K562 (cell line): Measurements from ENCODE around the gene SORCS1. TPM values are rescaled to one million over a fixed set of nuclear protein-coding genes. Genes with fewer than 3 reads are reported as not detected.
A peak's percentile ranks its signal among the peaks of the same experiment; 100 is the strongest.

Experiments used
- CBFA2T2 ChIP-seq: fragments of 450-650 bp; conservative IDR thresholded peaks from 2 replicates; pipeline ENCODE4 v1.6.1; 2017; ENCODE audit warnings: mild to moderate bottlenecking
- CBX3 ChIP-seq, 2 experiments: IDR thresholded peaks; 1 replicate in 1 of 2; 2 replicates in 1 of 2; pipeline ENCODE4 v1.6.1; 2012; ENCODE audit warnings: inconsistent platforms in 2 of 2, low read length in 2 of 2, borderline replicate concordance in 1 of 2, control low read depth in 1 of 2
- CTBP1 ChIP-seq: fragments of 450-650 bp; IDR thresholded peaks from 2 replicates; pipeline ENCODE4 v1.6.1; 2016; ENCODE audit warnings: borderline replicate concordance
- DPF2 ChIP-seq: fragments of 450-650 bp; IDR thresholded peaks from 2 replicates; pipeline ENCODE4 v1.6.1; 2016
- ILF3 ChIP-seq: fragments of 450-650 bp; IDR thresholded peaks from 2 replicates; pipeline ENCODE4 v1.6.1; 2018; ENCODE audit warnings: antibody characterized with exemption, mild to moderate bottlenecking, moderate library complexity, borderline replicate concordance
- KDM2B ChIP-seq: fragments of 250-450 bp; sonication (Bioruptor Pico); IDR thresholded peaks from 2 replicates; pipeline ENCODE4 v1.8.0; 2021; ENCODE audit warnings: mild to moderate bottlenecking, moderate library complexity
- KLF13 ChIP-seq: fragments of 450-650 bp; IDR thresholded peaks from 2 replicates; pipeline ENCODE4 v1.6.1; 2016; ENCODE audit warnings: missing genetic modification characterization, low read depth, mild to moderate bottlenecking, missing compliant biosample characterization, moderate library complexity, borderline replicate concordance
- MAFF ChIP-seq: IDR thresholded peaks from 2 replicates; pipeline ENCODE4 v1.6.1; 2012; ENCODE audit warnings: low read length, improper control_type of control experiment
- MCM5 ChIP-seq: fragments of 450-650 bp; IDR thresholded peaks from 2 replicates; pipeline ENCODE4 v1.6.1; 2016; ENCODE audit warnings: low read depth
- MTA1 ChIP-seq: fragments of 450-650 bp; IDR thresholded peaks from 2 replicates; pipeline ENCODE4 v1.6.1; 2017; ENCODE audit warnings: borderline replicate concordance
- MTA3 ChIP-seq: fragments of 450-650 bp; formaldehyde crosslinking; IDR thresholded peaks from 2 replicates; pipeline ENCODE4 v1.6.1; 2017; ENCODE audit warnings: mild to moderate bottlenecking, borderline replicate concordance
- NFIC ChIP-seq: fragments of 450-650 bp; IDR thresholded peaks from 2 replicates; pipeline ENCODE4 v1.6.1; 2017; ENCODE audit warnings: mild to moderate bottlenecking, inconsistent platforms
- PHF20 ChIP-seq: fragments of 450-650 bp; IDR thresholded peaks from 2 replicates; pipeline ENCODE4 v1.6.1; 2018; ENCODE audit not compliant: partially characterized antibody
- RCOR1 ChIP-seq, 2 experiments: IDR thresholded peaks; 2 replicates each; pipeline ENCODE4 v1.6.1; 2012; ENCODE audit warnings: low read depth in 2 of 2, low read length in 2 of 2, borderline replicate concordance in 1 of 2, improper control_type of control experiment in 1 of 2
- TEAD4 ChIP-seq, 2 experiments: sonication (generic) in 1 of 2; formaldehyde crosslinking in 1 of 2; IDR thresholded peaks; 2 replicates each; pipeline versions ENCODE4 v1.6.1 to v1.8.0; 2012 to 2022; ENCODE audit warnings: borderline replicate concordance in 1 of 2, inconsistent platforms in 1 of 2, low read length in 1 of 2, mild to moderate bottlenecking in 1 of 2, missing genetic modification reagents in 1 of 2
- TRIM28 ChIP-seq: fragments of 450-650 bp; IDR thresholded peaks from 2 replicates; pipeline ENCODE4 v1.6.1; 2017
- TSC22D4 ChIP-seq: fragments of 450-650 bp; IDR thresholded peaks from 2 replicates; pipeline ENCODE4 v1.6.1; 2016; ENCODE audit warnings: missing genetic modification characterization, missing biosample characterization, control low read depth
- ZNF121 ChIP-seq: sonication (generic); formaldehyde crosslinking; conservative IDR thresholded peaks from 2 replicates; pipeline ENCODE4 v1.8.0; 2022; ENCODE audit warnings: missing genetic modification reagents
- ZNF253 ChIP-seq: fragments of 250-450 bp; sonication (Bioruptor Pico); conservative IDR thresholded peaks from 2 replicates; pipeline ENCODE4 v1.6.1; 2021; ENCODE audit warnings: mild to moderate bottlenecking
- ZNF586 ChIP-seq: fragments of 450-650 bp; formaldehyde crosslinking; conservative IDR thresholded peaks from 2 replicates; pipeline ENCODE4 v1.4.0; 2020; ENCODE audit warnings: mild to moderate bottlenecking, moderate library complexity
- ZNF589 ChIP-seq: fragments of 200-800 bp; sonication (Bioruptor generic); IDR thresholded peaks from 2 replicates; pipeline ENCODE4 v1.6.1; 2016; ENCODE audit warnings: low read depth, missing genetic modification characterization, missing compliant biosample characterization
- ZNF696 ChIP-seq: fragments of 250-450 bp; sonication (Bioruptor Pico); conservative IDR thresholded peaks from 2 replicates; pipeline ENCODE4 v1.4.0; 2020; ENCODE audit warnings: mild to moderate bottlenecking, moderate library complexity
- ZSCAN29 ChIP-seq: fragments of 450-650 bp; IDR thresholded peaks from 2 replicates; pipeline ENCODE4 v1.6.1; 2017
- polyA plus RNA-seq, 8 experiments: library from polyadenylated mRNA; depleted of rRNA in 4 of 8; stranded (reverse) in 5 of 8; unstranded in 3 of 8; fragments of >200 nt; fragmentation: Nextera tagmentation in 2 of 8; fragmentation: Illumina TruSeq in 1 of 8; extraction: Ambion mirVana in 2 of 8; extraction: Trizol in 1 of 8; gene quantifications; 2 replicates each; pipeline versions ENCODE4 v1.2.1 to v1.2.3, GENCODE V29; 2011 to 2014; ENCODE audit warnings: inconsistent platforms in 1 of 8, missing spikeins in 1 of 8
- total RNA-seq, 7 experiments: library from RNA; depleted of rRNA in 6 of 7; stranded (reverse); fragments of >200 nt in 6 of 7; fragmentation: Illumina TruSeq in 2 of 7; extraction: Trizol in 2 of 7; gene quantifications; 2 replicates each; pipeline versions ENCODE4 v1.2.1 to v1.2.3, GENCODE V29; 2011 to 2021; ENCODE audit warnings: low replicate concordance in 1 of 7
- TF ChIP-seq, protein P1 (sequence below): sonication (generic); formaldehyde crosslinking; IDR thresholded peaks from 2 replicates; pipeline ENCODE4 v1.9.0; 2022; ENCODE audit warnings: mild to moderate bottlenecking, missing genetic modification reagents
- TF ChIP-seq, protein P2 (sequence below): fragments of 250-450 bp; sonication (Bioruptor Pico); IDR thresholded peaks from 2 replicates; pipeline ENCODE4 v1.8.0; 2021; ENCODE audit warnings: moderate library complexity, mild to moderate bottlenecking, inconsistent platforms
- TF ChIP-seq, protein P3 (sequence below): fragments of 250-450 bp; sonication (Bioruptor Pico); IDR thresholded peaks from 2 replicates; pipeline ENCODE4 v1.8.0; 2022; ENCODE audit warnings: inconsistent platforms
- TF ChIP-seq, protein P4 (sequence below), 3 experiments: fragments of 200-800 bp in 1 of 3; sonication (Bioruptor generic) in 1 of 3; sonication (generic) in 1 of 3; formaldehyde crosslinking in 1 of 3; IDR thresholded peaks; 2 replicates each; pipeline versions ENCODE4 v1.6.1 to v1.8.0; 2016 to 2022; ENCODE audit warnings: mild to moderate bottlenecking in 2 of 3, missing compliant biosample characterization in 2 of 3, missing genetic modification characterization in 2 of 3, missing genetic modification reagents in 1 of 3

SORCS1 gene
- total and polyA plus RNA-seq, 9 of the 15 experiments (the other 6 are each of a cell fraction or from before 2014, with no cell fraction given): 1.5 to 3.9 (median 2.7) TPM

DNA sequence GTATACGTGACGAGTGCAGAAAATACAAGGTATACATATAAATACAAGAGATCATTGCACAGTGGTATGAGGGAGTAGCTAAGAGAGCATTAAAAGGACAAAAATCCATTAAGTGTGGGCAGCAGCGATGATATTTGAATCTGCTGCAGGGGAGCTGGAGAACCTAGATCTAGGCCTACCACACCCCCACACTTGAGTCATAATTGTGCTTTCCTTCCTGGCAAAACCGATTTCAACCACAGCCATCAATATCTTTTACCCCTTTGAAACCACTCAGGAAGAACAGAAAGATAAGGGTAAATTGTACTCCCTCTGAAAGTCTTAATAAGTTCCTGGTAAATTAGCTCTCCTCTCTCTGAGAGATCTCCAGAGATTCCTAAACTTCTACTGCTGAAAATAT, 345.0 kb downstream of the SORCS1 start (continued):
- TF ChIP-seq, protein P1, sequence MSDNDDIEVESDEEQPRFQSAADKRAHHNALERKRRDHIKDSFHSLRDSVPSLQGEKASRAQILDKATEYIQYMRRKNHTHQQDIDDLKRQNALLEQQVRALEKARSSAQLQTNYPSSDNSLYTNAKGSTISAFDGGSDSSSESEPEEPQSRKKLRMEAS: no peak
- TF ChIP-seq PHF20 (no peak), NFIC (no peak), MTA1 (no peak), TEAD4 (IDR thresholded peaks at IDR 0.05; ENCODE audit: low read length) (peak; percentile 53; the same call in 1 of the 2 replicates), TEAD4 (CRISPR knock-in tag; IDR thresholded peaks at IDR 0.05; ENCODE audit: borderline replicate concordance) (no peak), TRIM28 (no peak), ZNF696 (no peak), MCM5 (no peak), ZNF253 (CRISPR knock-in tag) (no peak), ZNF589 (CRISPR knock-in tag) (no peak), CBFA2T2 (peak; percentile 49; the same call in 1 of the 2 replicates), ZNF121 (CRISPR knock-in tag) (no peak), CBX3 (IDR thresholded peaks at IDR 0.05; ENCODE audit: borderline replicate concordance in 1 of 2, low read length in 2 of 2) (no peak), MAFF (no peak), ILF3 (no peak), KLF13 (tag) (no peak), RCOR1 (IDR thresholded peaks at IDR 0.05; ENCODE audit: borderline replicate concordance in 1 of 2, low read depth in 2 of 2, low read length in 2 of 2) (peak in 1 of 2 experiments; percentile 38; a peak in 1 of 4 replicates), TSC22D4 (tag) (no peak), ZSCAN29 (no peak), MTA3 (no peak), KDM2B (CRISPR knock-in tag) (no peak), CTBP1 (no peak), DPF2 (peak; percentile 27; the same call in 1 of the 2 replicates), ZNF586 (no peak)
- TF ChIP-seq, protein P2, sequence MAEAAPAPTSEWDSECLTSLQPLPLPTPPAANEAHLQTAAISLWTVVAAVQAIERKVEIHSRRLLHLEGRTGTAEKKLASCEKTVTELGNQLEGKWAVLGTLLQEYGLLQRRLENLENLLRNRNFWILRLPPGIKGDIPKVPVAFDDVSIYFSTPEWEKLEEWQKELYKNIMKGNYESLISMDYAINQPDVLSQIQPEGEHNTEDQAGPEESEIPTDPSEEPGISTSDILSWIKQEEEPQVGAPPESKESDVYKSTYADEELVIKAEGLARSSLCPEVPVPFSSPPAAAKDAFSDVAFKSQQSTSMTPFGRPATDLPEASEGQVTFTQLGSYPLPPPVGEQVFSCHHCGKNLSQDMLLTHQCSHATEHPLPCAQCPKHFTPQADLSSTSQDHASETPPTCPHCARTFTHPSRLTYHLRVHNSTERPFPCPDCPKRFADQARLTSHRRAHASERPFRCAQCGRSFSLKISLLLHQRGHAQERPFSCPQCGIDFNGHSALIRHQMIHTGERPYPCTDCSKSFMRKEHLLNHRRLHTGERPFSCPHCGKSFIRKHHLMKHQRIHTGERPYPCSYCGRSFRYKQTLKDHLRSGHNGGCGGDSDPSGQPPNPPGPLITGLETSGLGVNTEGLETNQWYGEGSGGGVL: no peak
- TF ChIP-seq, protein P3, sequence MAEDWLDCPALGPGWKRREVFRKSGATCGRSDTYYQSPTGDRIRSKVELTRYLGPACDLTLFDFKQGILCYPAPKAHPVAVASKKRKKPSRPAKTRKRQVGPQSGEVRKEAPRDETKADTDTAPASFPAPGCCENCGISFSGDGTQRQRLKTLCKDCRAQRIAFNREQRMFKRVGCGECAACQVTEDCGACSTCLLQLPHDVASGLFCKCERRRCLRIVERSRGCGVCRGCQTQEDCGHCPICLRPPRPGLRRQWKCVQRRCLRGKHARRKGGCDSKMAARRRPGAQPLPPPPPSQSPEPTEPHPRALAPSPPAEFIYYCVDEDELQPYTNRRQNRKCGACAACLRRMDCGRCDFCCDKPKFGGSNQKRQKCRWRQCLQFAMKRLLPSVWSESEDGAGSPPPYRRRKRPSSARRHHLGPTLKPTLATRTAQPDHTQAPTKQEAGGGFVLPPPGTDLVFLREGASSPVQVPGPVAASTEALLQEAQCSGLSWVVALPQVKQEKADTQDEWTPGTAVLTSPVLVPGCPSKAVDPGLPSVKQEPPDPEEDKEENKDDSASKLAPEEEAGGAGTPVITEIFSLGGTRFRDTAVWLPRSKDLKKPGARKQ (CRISPR knock-in tag): no peak
- TF ChIP-seq, protein P4, sequence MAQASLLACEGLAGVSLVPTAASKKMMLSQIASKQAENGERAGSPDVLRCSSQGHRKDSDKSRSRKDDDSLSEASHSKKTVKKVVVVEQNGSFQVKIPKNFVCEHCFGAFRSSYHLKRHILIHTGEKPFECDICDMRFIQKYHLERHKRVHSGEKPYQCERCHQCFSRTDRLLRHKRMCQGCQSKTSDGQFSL (CRISPR knock-in tag; IDR thresholded peaks at IDR 0.05): peak; percentile 64; the same call in 1 of the 2 replicates
- TF ChIP-seq, protein P4 (tag; IDR thresholded peaks at IDR 0.05): no peak
